Suppressor macrophage (primary cell): ENCODE results near the gene PEPD.

Experiments
- DNase-seq, 4 experiments: peaks; one replicate each; pipeline ENCODE4 v3.0.0-alpha.2; 2020 to 2022

The PEPD gene

DNA sequence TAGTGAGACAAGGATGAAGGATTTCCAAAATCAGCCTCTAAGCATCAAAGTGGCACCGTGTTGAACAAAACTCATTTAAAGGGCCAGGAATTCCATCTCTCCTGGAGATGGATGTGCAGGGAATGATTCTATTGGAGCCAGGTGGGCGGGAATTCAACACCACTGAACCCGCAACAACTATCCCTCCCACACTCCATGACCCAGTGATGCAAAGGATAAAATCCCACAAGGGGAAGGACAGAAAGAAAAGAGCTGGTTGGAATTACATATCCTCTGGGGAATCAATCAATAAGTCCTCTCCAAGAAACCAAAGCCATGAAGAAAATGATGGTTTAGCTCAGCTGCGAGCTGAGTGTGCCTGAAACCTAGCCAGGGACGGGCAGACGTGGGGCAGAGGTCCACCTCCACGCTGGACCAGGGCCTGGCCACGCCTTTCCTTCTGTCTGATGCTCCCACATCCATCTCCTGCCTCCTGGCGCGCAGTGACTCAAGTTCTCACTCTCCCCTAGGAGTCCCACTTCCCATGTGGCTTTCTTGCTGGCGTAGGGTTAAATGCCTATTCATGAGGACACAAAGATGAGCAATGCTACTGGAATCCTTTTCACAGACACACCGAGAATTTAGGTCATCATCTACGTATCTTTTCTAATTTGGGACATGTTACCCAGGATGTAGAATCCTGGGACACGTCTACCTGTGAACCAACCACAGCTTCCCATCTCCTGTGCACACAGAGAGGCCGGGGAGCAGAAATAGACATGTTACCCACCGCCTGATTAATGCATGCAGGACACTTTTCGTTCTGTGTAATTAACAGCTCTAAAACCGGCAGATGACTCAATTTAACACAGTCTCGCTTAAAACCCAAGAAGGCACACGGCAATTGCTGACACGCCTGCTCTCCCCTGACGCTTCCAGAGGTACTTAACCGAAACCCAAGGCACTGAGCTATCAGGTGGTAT lies 48.6 kb downstream of the PEPD start:
- no peak for DNase-seq

- DNase-seq, result no peak
Observed at GRCh38 chr19:33472226-33472625, 49.4 kb downstream of the PEPD start.

DNA sequence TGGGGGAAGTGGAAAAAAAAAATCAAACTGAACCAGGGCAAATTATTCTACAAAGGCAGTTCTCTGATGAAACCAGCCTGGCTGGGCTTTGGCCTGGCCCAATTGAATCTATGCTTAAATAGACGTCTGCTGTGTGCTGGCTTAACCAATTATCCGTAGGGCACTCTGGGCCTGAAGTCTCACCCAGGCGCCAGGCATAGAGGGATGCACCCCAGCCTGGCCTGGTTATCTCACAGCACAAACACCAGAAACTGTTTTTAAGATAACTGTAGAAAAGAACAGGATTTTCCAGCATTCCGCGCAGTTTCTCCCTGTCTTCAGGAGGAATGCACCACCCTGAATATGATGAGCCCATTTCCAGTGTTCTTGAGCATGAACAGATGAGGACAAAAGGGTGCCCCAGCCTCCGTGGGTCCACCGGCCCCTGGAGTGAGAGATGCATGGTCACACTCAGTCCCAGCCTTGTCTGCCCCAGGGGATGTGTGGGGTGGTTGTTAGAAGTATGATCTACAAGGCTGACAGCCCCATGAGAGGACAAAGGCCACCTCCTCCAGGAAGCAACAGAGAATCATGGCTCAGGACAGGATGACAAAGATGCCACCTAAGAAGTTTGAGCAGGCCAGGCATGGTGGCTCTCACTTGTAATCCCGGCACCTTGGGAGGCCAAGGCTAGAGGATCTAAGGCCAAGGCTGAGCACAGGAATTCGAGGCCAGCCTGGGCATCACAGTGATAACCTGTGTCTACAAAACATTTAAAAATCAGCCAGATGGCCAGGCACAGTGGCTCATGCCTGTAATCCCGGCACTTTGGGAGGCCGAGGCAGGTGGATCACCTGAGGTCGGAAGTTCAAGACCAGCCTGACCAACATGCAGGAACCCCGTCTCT lies 50.2 kb downstream of the PEPD start:
- DNase-seq, result no peak

DNA sequence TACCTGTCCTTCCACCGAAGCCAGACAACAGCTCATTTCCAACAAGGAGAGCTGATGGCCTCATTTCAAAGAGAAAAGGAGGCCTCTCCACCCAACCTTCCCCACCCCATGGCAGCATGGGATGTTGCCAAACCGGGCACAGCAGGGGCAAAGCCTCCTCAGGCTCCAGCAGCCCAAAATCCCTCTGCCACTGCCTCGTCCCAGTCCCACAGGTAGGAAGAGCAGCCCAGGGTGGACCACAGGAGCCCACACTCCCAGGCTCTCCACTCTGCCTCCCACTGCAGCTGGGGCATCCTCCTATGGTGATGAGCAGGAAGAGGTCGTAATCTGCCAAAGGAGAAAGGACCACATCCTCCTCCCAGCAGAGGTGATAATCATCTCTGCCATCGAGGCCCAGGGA lies 50.9 kb downstream of the PEPD start:
- no peak for DNase-seq

- DNase-seq, result no peak
Observed at GRCh38 chr19:33470040-33470330, 51.6 kb downstream of the PEPD start.

DNA sequence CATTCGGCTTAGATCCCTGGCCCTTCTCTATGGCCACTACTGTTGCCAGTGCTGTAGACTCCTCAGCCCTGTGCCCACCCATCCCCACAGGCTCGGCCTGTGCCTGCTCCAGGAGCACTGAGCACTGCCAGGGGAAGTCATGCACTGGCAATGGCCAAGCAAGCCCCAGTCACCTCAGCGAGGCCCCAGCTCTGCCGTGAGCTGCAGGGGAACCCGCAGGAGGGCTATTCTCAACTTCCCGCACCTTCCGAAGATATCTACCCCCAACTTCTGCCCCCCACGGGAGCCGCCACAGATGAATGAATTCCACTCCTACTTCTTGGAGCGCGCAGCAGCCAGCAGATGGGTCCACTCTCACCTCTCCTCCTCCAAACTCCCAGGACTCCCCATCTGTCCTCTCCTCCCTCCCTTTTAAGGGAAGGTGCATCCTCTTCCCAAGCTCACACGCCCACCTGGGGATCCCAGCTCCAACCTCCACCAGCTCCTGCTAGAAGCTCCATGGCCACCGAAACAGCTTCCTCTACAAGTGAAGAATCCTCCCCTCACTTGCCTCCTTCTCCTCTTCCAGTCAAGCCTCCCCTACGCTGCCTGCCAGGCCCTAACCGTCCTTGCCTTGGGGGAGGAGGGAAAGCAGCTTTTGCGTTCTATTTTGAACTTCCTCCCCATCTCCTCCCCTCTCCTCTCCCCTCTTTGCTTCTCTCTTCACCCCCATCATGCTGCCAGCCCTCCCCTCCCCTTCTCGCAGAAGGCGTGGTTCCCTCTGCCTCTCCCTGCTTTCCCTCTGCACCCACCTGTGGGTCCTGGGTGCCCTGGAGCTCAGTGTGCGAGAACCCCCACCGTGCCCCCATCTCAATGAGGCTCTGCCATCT lies 52.2 kb downstream of the PEPD start:
- no peak for DNase-seq

DNA sequence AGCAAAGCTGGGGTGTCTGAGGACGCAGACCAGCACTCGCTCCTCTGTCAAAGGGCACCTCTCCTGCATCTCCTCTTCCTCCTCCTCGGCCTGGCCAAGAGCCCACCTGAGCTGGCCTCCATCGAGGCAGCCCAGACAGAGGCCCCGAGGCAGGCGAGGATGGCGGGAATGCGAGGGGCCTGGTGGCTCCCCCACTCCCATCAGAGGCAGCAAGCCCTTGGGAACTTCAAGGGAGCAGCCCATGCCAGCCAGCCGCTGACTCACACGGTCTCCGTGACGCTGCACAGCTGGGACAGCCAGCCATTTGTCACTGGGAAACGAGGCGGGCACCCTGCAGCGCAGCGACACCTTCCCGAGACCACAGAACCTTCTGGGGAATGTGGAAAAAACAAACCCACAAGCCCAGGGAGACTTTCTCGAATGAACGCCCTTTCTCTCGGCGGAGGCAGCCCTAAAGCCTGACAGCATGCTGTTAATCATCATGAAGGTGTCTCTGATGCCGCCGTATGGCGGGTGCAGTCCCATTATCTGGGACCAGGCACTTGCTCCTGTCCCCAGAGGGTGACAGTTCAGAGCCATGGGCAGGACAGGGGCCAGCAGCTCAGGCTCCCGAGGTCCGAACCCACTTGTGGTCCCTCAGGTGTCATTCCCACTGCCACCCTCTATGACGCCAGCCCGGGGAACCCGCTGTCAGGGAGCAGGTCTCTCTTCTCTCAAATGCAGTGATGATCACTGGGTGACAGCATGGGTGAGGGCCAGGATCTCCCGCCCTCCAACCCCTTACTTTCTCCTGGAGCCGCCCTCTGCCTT lies 53.0 kb downstream of the PEPD start:
- DNase-seq, result no peak

DNA sequence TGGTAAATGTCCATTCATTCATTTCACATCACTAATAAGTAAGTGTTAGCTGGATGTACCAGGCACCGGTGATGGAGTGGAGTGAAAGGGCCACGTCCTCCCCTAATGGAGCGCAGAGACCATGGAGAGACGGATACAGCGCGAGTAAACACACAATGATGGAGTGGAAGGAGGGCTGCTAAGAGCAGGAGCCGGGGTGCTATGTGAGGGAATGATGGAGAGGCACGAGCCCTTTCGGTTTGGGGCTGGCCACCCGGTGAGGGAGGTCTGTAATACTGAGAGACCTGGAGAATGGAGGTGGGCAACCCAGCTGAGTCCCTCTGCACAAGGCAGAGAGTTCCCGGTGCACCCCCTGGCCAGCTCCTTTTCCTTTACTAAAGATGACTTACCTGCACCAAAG lies 53.7 kb downstream of the PEPD start:
- DNase-seq, result no peak

- peak in 2 of 4 experiments; percentile 5 to 14 for DNase-seq
Observed at GRCh38 chr19:33465834-33466233, 55.8 kb downstream of the PEPD start.

DNA sequence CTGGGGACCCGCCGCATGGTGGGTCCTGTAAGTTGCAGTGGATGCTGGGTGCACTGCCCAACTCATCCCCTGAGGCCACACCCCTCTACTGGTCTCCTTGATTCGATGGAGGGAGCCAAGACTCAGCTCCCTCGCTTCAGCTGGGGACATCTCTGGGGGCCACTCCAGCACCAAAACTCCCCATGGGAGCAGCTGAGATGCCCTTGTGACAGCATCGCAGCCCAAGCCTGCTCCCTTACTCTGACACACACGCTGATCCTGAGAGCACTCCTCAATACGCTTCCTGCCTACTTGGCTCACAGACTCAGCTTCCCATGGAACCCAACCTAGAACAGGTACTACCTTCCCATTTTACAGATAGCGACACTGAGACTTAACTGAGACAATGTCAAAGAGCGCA lies 56.2 kb downstream of the PEPD start:
- no peak for DNase-seq

DNA sequence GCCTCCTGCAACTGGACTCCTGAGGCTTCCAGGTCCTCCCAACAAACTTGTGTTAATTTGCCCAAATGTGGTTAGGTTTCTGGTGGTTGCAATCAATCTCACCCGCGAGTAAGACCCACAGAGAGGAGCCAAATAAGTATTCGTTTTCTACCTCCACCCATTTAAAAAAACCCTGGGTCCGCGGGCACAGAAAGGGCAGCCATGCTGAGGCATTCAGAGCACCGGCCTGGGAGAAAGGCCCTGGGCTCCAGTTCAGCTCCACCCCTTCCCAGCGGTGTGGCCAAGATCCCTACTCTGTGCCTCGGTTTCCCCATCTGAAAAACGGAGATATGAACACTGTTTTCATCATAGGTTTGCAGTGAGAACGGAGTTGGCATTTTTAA lies 56.9 kb downstream of the PEPD start:
- no peak for DNase-seq

GRCh38 chr19:33464010-33464732 lies 57.4 kb downstream of the PEPD start:
- no peak for DNase-seq

DNA sequence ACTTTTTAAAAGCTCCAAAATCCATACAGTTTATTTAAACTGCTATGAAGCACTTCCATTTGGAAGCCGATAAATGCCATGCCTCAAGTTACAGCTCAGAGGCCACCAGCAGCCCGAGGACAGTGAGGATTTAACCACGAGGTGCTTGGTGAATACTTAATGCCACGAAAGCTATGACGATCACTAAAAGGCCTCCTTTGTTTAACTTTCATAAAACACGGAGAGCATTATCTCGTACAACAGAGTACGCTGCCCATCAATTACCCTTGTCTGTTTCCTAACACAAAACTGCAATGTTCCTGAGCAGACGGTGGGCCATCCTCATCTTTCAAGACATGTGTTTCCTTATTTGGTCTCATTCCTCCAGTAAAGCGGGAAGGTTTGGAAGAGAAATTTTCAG lies 58.4 kb downstream of the PEPD start:
- no peak for DNase-seq

DNA sequence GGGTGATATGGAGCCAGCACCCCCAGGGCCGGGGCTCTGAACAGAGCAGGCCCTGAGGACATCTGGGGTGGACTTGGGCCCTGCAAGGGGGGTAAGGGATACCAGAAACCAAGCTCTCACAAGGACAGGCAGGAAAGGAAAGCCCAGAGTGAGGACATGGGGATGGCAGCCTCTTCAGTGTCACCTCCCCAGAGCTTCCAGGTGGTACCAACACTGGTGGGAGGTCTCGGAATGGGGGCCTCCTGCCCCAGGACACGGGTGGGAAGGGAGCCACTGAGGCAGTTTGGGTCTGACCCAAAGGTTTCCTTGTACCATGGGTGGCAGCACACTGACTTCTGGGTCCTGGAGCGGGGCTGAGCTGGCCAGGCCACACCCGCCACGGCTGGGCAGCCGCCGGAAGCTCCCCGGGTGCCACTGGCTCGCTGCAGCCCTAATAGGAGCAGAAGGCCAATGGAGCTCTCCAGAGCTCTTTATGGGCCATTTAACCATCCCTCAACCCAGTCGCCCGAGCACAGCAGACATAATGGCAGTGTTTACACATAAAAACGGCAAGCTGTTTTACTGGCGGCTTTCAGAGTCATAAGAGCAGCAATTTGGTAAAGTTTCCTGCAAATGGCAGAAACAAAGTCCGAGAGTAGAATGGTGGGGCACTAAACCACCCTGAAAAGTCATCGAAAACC lies 59.3 kb downstream of the PEPD start:
- no peak for DNase-seq

DNA sequence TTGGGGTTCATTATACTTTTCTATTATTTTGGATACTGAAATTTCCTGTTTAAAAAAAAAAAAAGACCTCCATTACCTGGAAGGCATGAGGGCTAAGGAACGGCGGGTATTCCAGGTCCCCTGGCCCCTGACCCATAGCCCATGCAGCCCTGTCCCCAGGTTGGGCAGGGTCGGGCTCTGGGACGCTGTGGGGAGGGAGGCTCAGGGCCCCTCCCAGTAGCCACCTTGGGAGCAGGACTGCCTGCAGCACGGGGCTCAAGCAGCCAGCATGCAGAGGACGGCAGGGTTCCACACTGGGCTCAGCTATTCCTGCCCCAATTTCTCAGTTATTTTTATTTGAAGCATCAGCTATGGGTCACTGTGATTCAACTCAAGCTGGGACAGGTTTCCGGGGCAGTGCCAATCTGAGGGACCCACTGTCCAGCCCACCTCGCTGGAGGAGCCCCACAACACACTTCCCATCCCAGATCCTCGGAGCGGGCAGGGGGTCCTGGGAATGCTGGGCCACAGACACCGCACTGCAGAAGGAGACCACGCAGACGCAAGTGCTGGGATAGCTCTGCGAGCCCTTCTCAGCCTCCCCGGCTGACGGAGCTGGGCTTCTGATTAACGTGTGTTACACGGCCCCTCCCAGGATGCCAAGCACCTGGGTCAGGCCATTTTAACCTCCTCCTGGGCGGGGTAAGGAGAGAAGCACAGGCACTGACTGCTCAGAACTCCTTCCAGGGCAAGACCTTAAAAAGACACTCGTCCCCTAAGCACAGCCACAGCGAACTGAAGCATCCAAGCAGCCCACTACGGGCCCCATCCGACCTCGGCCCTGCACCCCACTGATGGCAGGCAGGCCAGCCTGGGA lies 60.1 kb downstream of the PEPD start:
- no peak for DNase-seq

GRCh38 chr19:33460221-33460908 lies 61.2 kb downstream of the PEPD start:
- DNase-seq, result no peak

DNA sequence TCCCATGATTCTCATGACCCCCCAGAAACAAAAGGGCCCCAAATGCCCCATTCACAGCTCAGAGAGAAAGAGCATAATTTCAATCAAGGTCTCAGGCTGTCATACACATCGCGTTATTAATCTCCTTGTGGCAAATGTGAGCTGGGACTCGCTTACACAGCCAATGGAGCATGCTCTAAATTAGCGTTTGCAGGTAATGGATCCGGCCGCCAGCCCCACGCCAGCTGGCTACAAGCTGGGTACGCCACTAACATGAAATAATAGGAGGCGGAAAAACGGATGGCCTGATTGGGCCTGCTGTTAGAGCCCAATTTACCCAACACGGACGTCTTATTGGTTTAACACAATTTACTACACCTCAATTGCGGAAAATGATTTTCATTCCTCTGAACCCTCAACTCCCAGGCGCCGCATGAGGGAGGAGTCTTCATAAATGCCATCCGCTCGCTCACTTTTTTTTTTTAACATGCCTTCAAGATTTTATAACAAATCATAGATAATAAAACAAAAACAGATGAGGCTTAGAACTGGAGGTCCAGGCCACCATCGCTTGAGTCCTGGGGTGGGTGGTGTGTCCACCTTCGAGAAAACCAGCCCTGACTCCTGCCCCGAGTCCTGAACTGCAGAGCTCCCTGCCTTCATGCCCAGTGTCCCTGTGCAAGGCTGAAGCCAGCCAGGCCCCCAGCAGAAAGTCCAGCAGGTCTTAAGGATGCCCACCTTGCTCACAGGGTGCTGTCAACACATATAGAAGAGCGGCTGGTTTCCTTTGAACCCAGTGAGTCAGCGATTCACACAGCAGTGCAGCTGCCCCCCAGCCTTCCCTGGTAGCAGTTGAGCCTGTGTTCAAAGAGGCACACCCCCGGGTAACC lies 62.1 kb downstream of the PEPD start:
- no peak for DNase-seq

DNA sequence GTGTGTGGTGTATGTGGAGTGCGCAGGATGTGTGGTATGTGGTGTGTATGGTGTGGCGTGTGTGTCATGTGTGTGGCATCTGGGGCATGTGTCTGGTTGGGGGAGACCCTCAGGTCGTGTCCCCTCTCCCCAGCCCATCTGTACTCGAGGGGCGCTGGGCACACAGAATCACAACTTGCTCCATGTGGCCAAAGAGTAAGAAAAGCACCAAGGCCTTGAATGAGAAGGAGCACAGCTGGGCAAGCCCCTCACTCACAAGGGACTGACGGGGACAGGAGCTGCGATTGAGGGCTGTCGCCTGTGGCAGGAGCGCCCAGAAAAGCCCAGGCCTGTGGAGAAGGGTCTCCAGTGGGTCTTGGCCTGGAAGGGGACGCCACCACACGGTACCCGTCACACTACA lies 62.8 kb downstream of the PEPD start:
- DNase-seq, result no peak
